ENCODE results near the gene EPHA2.
A peak's percentile ranks its signal among the peaks of the same experiment; 100 is the strongest.

The EPHA2 gene

GRCh38 chr1:16187748-16188401 lies 32.0 kb upstream of the EPHA2 start:
- Histone ChIP-seq H3K27me3 (replicated peaks; ENCODE audit: control insufficient read depth, insufficient read depth, low read length) (no peaks in the 10 kb centered on the region), H3K36me3 (ENCODE audit: control insufficient read depth, insufficient read depth, low read length) (no peaks in the 10 kb centered on the region), H3K4me3 (replicated peaks; ENCODE audit: low read depth, low read length) (no peak overlapping the region)
- peak; percentile 64 for DNase-seq (ENCODE audit: extremely low read depth, insufficient read length)
- TF ChIP-seq CTCF (IDR thresholded peaks at IDR 0.05; ENCODE audit: insufficient read depth, low read length, poor library complexity, severe bottlenecking): peak; percentile 94

- no peaks in the 10 kb centered on the region for H3K36me3 ChIP-seq (ENCODE audit: control insufficient read depth, insufficient read depth, low read length)
- no peak for TF ChIP-seq CTCF (IDR thresholded peaks at IDR 0.05; ENCODE audit: insufficient read depth, low read length, poor library complexity, severe bottlenecking)
- no peak for DNase-seq (ENCODE audit: extremely low read depth, insufficient read length)
- no peaks in the 10 kb centered on the region for H3K27me3 ChIP-seq (replicated peaks; ENCODE audit: control insufficient read depth, insufficient read depth, low read length)
- H3K4me3 ChIP-seq (replicated peaks; ENCODE audit: low read depth, low read length): no peak overlapping the region
Measured at GRCh38 chr1:16186655-16187235, 30.9 kb upstream of the EPHA2 start.

GRCh38 chr1:16184557-16185303 lies 28.9 kb upstream of the EPHA2 start:
- no peak for DNase-seq (ENCODE audit: extremely low read depth, insufficient read length)
- H3K36me3 ChIP-seq (ENCODE audit: control insufficient read depth, insufficient read depth, low read length): no peaks in the 10 kb centered on the region
- H3K27me3 ChIP-seq (replicated peaks; ENCODE audit: control insufficient read depth, insufficient read depth, low read length): no peaks in the 10 kb centered on the region
- TF ChIP-seq CTCF (IDR thresholded peaks at IDR 0.05; ENCODE audit: insufficient read depth, low read length, poor library complexity, severe bottlenecking): no peak
- no peak overlapping the region for H3K4me3 ChIP-seq (replicated peaks; ENCODE audit: low read depth, low read length)

GRCh38 chr1:16183765-16184556 lies 28.1 kb upstream of the EPHA2 start:
- DNase-seq (ENCODE audit: extremely low read depth, insufficient read length): no peak
- no peak overlapping the region for H3K4me3 ChIP-seq (replicated peaks; ENCODE audit: low read depth, low read length)
- H3K36me3 ChIP-seq (ENCODE audit: control insufficient read depth, insufficient read depth, low read length): no peaks in the 10 kb centered on the region
- TF ChIP-seq CTCF (IDR thresholded peaks at IDR 0.05; ENCODE audit: insufficient read depth, low read length, poor library complexity, severe bottlenecking): no peak
- no peaks in the 10 kb centered on the region for H3K27me3 ChIP-seq (replicated peaks; ENCODE audit: control insufficient read depth, insufficient read depth, low read length)

- DNase-seq (ENCODE audit: extremely low read depth, insufficient read length): no peak
- H3K36me3 ChIP-seq (ENCODE audit: control insufficient read depth, insufficient read depth, low read length): no peaks in the 10 kb centered on the region
- no peak for TF ChIP-seq CTCF (IDR thresholded peaks at IDR 0.05; ENCODE audit: insufficient read depth, low read length, poor library complexity, severe bottlenecking)
- H3K27me3 ChIP-seq (replicated peaks; ENCODE audit: control insufficient read depth, insufficient read depth, low read length): peaks cover 2% of the 10 kb centered on the region; the same call in 1 of the 2 replicates
- no peak overlapping the region for H3K4me3 ChIP-seq (replicated peaks; ENCODE audit: low read depth, low read length)
Measured at GRCh38 chr1:16183179-16183578, 27.3 kb upstream of the EPHA2 start.
